Measurements from ENCODE around the gene KCNK10. TPM values are rescaled to one million over a fixed set of nuclear protein-coding genes. Genes with fewer than 3 reads are reported as not detected.

KCNK10 gene
- total and polyA plus RNA-seq, 9 donors, result 0.01 to 0.23 (median 0.04) TPM; not detected in 4

- H3K4me3 ChIP-seq (ENCODE audit: low read length), result no peak overlapping the region
- H3K27ac ChIP-seq (ENCODE audit: low read length), result no peak overlapping the region
- no peaks in the 10 kb centered on the region for H3K9me3 ChIP-seq (replicated peaks; ENCODE audit: control insufficient read depth, low read depth, low read length)
- no CpG with 5 or more reads among the region's 7 CpGs for WGBS (ENCODE audit: insufficient coverage)
- DNase-seq, result no peak
- no peaks in the 10 kb centered on the region for H3K4me1 ChIP-seq (ENCODE audit: control insufficient read depth, insufficient read depth, low read length)
- H3K36me3 ChIP-seq (ENCODE audit: control insufficient read depth, insufficient read depth, low read length), result no peaks in the 10 kb centered on the region
- peaks cover 4% of the 10 kb centered on the region for H3K27me3 ChIP-seq (ENCODE audit: control insufficient read depth, insufficient read depth, low read length)
These were observed 126.8 kb downstream of the KCNK10 start for GRCh38 chr14:88196116-88196890.

DNA sequence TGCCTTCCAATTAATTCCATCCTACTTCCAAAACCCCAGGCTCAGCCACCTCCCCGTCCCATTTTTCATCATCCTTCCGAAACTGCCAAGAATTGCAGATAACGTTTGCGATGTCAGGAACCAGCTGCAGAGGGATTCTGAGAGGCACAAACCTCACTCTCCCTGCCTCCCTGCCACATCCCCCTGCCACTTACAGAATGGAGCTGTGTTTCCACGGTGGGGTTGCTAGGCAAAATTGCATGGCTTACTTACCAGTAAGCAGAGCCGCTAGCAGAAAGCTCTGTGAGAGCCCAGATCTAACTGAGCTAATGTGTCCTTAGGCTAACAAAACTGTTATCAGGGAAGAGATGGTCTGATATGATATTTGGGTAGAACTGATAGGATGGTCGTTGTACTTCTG is 127.4 kb downstream of the KCNK10 start:
- Histone ChIP-seq H3K9me3 (replicated peaks; ENCODE audit: control insufficient read depth, low read depth, low read length) (no peaks in the 10 kb centered on the region), H3K4me1 (ENCODE audit: control insufficient read depth, insufficient read depth, low read length) (no peaks in the 10 kb centered on the region), H3K4me3 (ENCODE audit: low read length) (no peak overlapping the region), H3K27me3 (ENCODE audit: control insufficient read depth, insufficient read depth, low read length) (peaks cover 4% of the 10 kb centered on the region), H3K27ac (ENCODE audit: low read length) (no peak overlapping the region), H3K36me3 (ENCODE audit: control insufficient read depth, insufficient read depth, low read length) (no peaks in the 10 kb centered on the region)
- WGBS (ENCODE audit: insufficient coverage), result 58% methylated on average over 4 of the region's 7 CpGs
- DNase-seq, result peak; percentile 5

DNA sequence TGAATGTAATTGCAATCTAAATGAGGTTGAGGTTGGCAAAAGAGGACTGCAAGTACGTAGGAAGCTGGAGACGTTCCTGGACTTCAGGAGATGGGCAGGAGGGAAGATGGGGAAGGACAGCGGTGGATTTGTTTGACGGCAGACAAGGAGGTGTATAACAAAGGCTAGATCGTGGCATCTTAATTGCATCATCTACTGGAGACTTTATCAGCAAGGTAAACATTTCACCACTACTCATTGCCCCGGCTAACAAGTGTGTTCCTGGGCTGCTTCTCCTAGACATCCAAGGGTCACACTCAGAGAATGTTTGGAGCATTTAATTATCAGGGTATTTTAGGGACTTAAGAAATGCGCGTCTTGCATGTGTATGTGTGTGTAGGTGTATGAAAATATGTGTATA is 128.5 kb downstream of the KCNK10 start:
- H3K4me3 ChIP-seq (ENCODE audit: low read length), result no peak overlapping the region
- no peaks in the 10 kb centered on the region for H3K9me3 ChIP-seq (replicated peaks; ENCODE audit: control insufficient read depth, low read depth, low read length)
- H3K36me3 ChIP-seq (ENCODE audit: control insufficient read depth, insufficient read depth, low read length), result no peaks in the 10 kb centered on the region
- H3K27me3 ChIP-seq (ENCODE audit: control insufficient read depth, insufficient read depth, low read length), result peaks cover 4% of the 10 kb centered on the region
- 29% methylated on average over 2 of the region's 8 CpGs for WGBS (ENCODE audit: insufficient coverage)
- DNase-seq, result no peak
- H3K27ac ChIP-seq (ENCODE audit: low read length), result no peak overlapping the region
- H3K4me1 ChIP-seq (ENCODE audit: control insufficient read depth, insufficient read depth, low read length), result peaks cover 5% of the 10 kb centered on the region

- WGBS (ENCODE audit: insufficient coverage), result 20% methylated on average over 1 of the region's 2 CpGs
- Histone ChIP-seq H3K36me3 (ENCODE audit: control insufficient read depth, insufficient read depth, low read length) (no peaks in the 10 kb centered on the region), H3K9me3 (replicated peaks; ENCODE audit: control insufficient read depth, low read depth, low read length) (no peaks in the 10 kb centered on the region), H3K27me3 (ENCODE audit: control insufficient read depth, insufficient read depth, low read length) (peaks cover 4% of the 10 kb centered on the region), H3K27ac (ENCODE audit: low read length) (no peak overlapping the region), H3K4me3 (ENCODE audit: low read length) (no peak overlapping the region), H3K4me1 (ENCODE audit: control insufficient read depth, insufficient read depth, low read length) (peaks cover 16% of the 10 kb centered on the region)
- DNase-seq, result no peak
These were observed 131.5 kb downstream of the KCNK10 start for GRCh38 chr14:88191605-88192004.

DNA sequence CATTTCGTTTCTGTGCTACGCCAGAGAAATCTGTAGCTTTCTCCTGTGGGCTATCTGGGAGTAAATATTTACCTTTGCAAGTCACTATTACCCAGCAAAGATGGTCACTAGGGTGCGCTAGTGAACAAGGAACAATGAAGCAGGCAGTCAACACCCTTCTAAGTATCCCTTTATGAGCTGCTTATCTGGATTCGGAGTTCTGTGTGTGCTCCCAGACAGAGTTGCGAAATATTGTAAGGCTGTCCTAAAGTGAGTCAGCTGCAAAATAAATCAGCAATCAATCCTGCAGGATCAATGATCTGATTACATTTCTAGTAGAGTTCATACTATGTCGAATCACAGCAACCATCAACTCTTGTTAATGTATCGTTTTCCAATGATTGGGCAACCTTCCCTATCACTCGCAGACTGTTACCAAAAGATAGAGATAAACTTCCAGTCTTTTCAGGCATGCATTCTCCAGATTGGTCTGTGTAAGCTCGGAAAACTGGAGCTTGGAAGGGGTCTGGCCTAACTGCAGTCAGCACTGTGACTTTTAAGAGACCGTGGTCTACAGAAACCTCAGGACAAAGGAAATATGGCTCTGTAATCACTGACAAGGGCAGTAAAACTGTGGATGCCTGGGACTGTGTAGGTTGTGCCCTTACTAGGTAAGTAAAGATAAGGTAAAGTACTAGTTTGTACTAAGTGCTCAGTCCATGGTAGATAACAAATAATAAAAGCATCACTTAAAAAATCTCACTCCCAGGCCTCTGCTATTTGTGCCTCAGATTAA is 133.5 kb downstream of the KCNK10 start:
- peaks cover 16% of the 10 kb centered on the region for H3K4me1 ChIP-seq (ENCODE audit: control insufficient read depth, insufficient read depth, low read length)
- H3K4me3 ChIP-seq (ENCODE audit: low read length), result peak overlapping the region; percentile 4
- H3K27me3 ChIP-seq (ENCODE audit: control insufficient read depth, insufficient read depth, low read length), result no peaks in the 10 kb centered on the region
- no peaks in the 10 kb centered on the region for H3K9me3 ChIP-seq (replicated peaks; ENCODE audit: control insufficient read depth, low read depth, low read length)
- no peaks in the 10 kb centered on the region for H3K36me3 ChIP-seq (ENCODE audit: control insufficient read depth, insufficient read depth, low read length)
- 22% methylated on average over 5 of the region's 10 CpGs for WGBS (ENCODE audit: insufficient coverage)
- H3K27ac ChIP-seq (ENCODE audit: low read length), result peak overlapping the region; percentile 33
- DNase-seq, result peak; percentile 82

GRCh38 chr14:88188745-88189416 is 134.2 kb downstream of the KCNK10 start:
- Histone ChIP-seq H3K4me3 (ENCODE audit: low read length) (peak overlapping the region; percentile 4), H3K36me3 (ENCODE audit: control insufficient read depth, insufficient read depth, low read length) (no peaks in the 10 kb centered on the region), H3K4me1 (ENCODE audit: control insufficient read depth, insufficient read depth, low read length) (peaks cover 16% of the 10 kb centered on the region), H3K27ac (ENCODE audit: low read length) (peak overlapping the region; percentile 33), H3K9me3 (replicated peaks; ENCODE audit: control insufficient read depth, low read depth, low read length) (no peaks in the 10 kb centered on the region), H3K27me3 (ENCODE audit: control insufficient read depth, insufficient read depth, low read length) (no peaks in the 10 kb centered on the region)
- DNase-seq, result peak; percentile 63
- WGBS (ENCODE audit: insufficient coverage), result 11% methylated on average over 5 of the region's 13 CpGs

DNA sequence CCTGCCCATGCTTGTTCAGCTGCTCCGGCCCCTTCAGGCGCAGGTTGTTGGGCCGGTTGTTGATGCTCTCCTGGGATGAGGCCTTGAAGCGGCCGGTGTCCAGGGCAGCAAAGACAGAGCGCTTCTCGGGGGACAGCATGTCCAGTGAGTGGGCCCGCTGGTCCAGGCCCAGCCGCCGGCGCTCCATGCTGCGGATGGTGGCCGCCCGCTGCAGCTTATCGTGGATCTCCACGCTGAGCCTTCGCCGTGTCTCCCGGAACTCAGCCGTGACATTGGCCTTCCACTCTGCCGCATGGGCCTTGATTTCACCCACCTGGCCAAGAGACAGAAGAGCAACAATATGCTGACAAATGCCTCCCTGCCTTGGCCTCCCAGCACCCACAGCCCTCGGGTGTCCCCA is 137.2 kb downstream of the KCNK10 start:
- H3K27ac ChIP-seq (ENCODE audit: low read length), result no peak overlapping the region
- H3K27me3 ChIP-seq (ENCODE audit: control insufficient read depth, insufficient read depth, low read length), result no peaks in the 10 kb centered on the region
- DNase-seq, result no peak
- 92% methylated on average over 22 of the region's 22 CpGs for WGBS (ENCODE audit: insufficient coverage)
- H3K4me3 ChIP-seq (ENCODE audit: low read length), result no peak overlapping the region
- H3K36me3 ChIP-seq (ENCODE audit: control insufficient read depth, insufficient read depth, low read length), result no peaks in the 10 kb centered on the region
- H3K4me1 ChIP-seq (ENCODE audit: control insufficient read depth, insufficient read depth, low read length), result peaks cover 16% of the 10 kb centered on the region
- no peaks in the 10 kb centered on the region for H3K9me3 ChIP-seq (replicated peaks; ENCODE audit: control insufficient read depth, low read depth, low read length)

GRCh38 chr14:88184956-88185355 is 138.1 kb downstream of the KCNK10 start:
- WGBS (ENCODE audit: insufficient coverage), result 86% methylated on average over 8 of the region's 8 CpGs
- no peak overlapping the region for H3K4me3 ChIP-seq (ENCODE audit: low read length)
- H3K27ac ChIP-seq (ENCODE audit: low read length), result no peak overlapping the region
- H3K9me3 ChIP-seq (replicated peaks; ENCODE audit: control insufficient read depth, low read depth, low read length), result no peaks in the 10 kb centered on the region
- no peak for DNase-seq
- no peaks in the 10 kb centered on the region for H3K36me3 ChIP-seq (ENCODE audit: control insufficient read depth, insufficient read depth, low read length)
- H3K4me1 ChIP-seq (ENCODE audit: control insufficient read depth, insufficient read depth, low read length), result peaks cover 14% of the 10 kb centered on the region
- H3K27me3 ChIP-seq (ENCODE audit: control insufficient read depth, insufficient read depth, low read length), result no peaks in the 10 kb centered on the region

GRCh38 chr14:88181072-88181471 is 142.0 kb downstream of the KCNK10 start:
- Histone ChIP-seq H3K4me3 (ENCODE audit: low read length) (no peak overlapping the region), H3K4me1 (ENCODE audit: control insufficient read depth, insufficient read depth, low read length) (no peaks in the 10 kb centered on the region), H3K27me3 (ENCODE audit: control insufficient read depth, insufficient read depth, low read length) (no peaks in the 10 kb centered on the region), H3K36me3 (ENCODE audit: control insufficient read depth, insufficient read depth, low read length) (no peaks in the 10 kb centered on the region), H3K27ac (ENCODE audit: low read length) (no peak overlapping the region), H3K9me3 (replicated peaks; ENCODE audit: control insufficient read depth, low read depth, low read length) (no peaks in the 10 kb centered on the region)
- DNase-seq, result no peak
- WGBS (ENCODE audit: insufficient coverage), result 62% methylated on average over 3 of the region's 5 CpGs

DNA sequence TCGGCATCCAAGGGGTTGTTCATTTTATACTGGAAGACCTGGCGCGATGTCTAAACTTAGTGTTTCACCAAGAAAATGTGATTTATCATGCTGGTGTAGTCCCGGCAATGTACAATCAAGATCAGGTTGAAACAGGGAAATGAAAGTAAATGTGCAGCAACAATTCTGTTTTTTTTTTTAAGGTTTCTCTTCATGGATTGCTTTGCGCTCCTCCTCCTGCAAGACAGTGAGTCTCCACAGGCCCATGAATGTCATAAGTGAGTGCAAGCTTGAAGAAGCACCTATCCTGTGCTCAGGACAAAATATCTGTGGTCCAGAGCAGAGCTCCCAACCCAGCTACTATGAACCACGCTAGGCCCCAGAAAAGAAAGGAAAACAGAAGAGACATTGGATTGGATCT is 143.4 kb downstream of the KCNK10 start:
- Histone ChIP-seq H3K27ac (ENCODE audit: low read length) (no peak overlapping the region), H3K4me1 (ENCODE audit: control insufficient read depth, insufficient read depth, low read length) (no peaks in the 10 kb centered on the region), H3K36me3 (ENCODE audit: control insufficient read depth, insufficient read depth, low read length) (no peaks in the 10 kb centered on the region), H3K9me3 (replicated peaks; ENCODE audit: control insufficient read depth, low read depth, low read length) (no peaks in the 10 kb centered on the region), H3K27me3 (ENCODE audit: control insufficient read depth, insufficient read depth, low read length) (no peaks in the 10 kb centered on the region), H3K4me3 (ENCODE audit: low read length) (no peak overlapping the region)
- peak; percentile 6 for DNase-seq
- 80% methylated on average over 4 of the region's 6 CpGs for WGBS (ENCODE audit: insufficient coverage)
